WTC11 (cell line): Measurements from ENCODE around the gene PRKAG2. TPM values are rescaled to one million over a fixed set of nuclear protein-coding genes. Genes with fewer than 3 reads are reported as not detected.
A peak's percentile ranks its signal among the peaks of the same experiment; 100 is the strongest.

Source experiments
- ATAC-seq: fragments of 200-7000 bp; cut with Tn5 transposase; 2 replicates; pipeline ENCODE4 v1.10.0; 2021; ENCODE audit warnings: mild to moderate bottlenecking, moderate library complexity
- CTCF ChIA-PET: fragments of 300-600 bp; sonication (Branson Sonifier 250); formaldehyde crosslinking; loops from one replicate; lab custom pipeline; 2021; ENCODE audit warnings: antibody characterized with exemption; lab: Charles Lee
- POLR2A ChIA-PET: fragments of 350-600 bp; sonication (Branson Sonifier 250); formaldehyde crosslinking; loops from one replicate; lab custom pipeline; 2021; ENCODE audit warnings: antibody characterized with exemption; lab: Charles Lee
- DNase-seq: peaks from one replicate; pipeline ENCODE4 v3.0.0; 2021; ENCODE audit warnings: low spot score
- H3K27ac Mint-ChIP-seq: 2 replicates; pipeline ENCODE4 v1.8.0; 2021; ENCODE audit warnings: mixed read lengths
- H3K27me3 Mint-ChIP-seq: 2 replicates; pipeline ENCODE4 v1.8.0; 2021; ENCODE audit warnings: low read depth, mild to moderate bottlenecking, moderate library complexity, mixed read lengths
- H3K36me3 Mint-ChIP-seq: 2 replicates; pipeline ENCODE4 v1.8.0; 2021; ENCODE audit warnings: mixed read lengths
- H3K4me1 Mint-ChIP-seq: 2 replicates; pipeline ENCODE4 v1.8.0; 2022; ENCODE audit warnings: mixed read lengths
- H3K4me3 Mint-ChIP-seq: 2 replicates; pipeline ENCODE4 v1.8.0; 2021; ENCODE audit warnings: mild to moderate bottlenecking, moderate library complexity, mixed read lengths
- H3K9me3 Mint-ChIP-seq: 2 replicates; pipeline ENCODE4 v1.8.0; 2021; ENCODE audit warnings: mixed read lengths
- CBFB ChIP-seq: sonication (generic); formaldehyde crosslinking; IDR thresholded peaks from 2 replicates; pipeline ENCODE4 v1.8.1; 2022; ENCODE audit warnings: mild to moderate bottlenecking, low read depth, missing genetic modification reagents
- E2F4 ChIP-seq: sonication (generic); formaldehyde crosslinking; IDR thresholded peaks from 2 replicates; pipeline ENCODE4 v1.8.1; 2022; ENCODE audit warnings: low read depth, mild to moderate bottlenecking, moderate library complexity, missing genetic modification reagents, borderline replicate concordance
- FOXK1 ChIP-seq: sonication (generic); formaldehyde crosslinking; IDR thresholded peaks from 2 replicates; pipeline ENCODE4 v1.8.0; 2022; ENCODE audit warnings: mild to moderate bottlenecking, moderate library complexity, missing genetic modification reagents
- GTF2I ChIP-seq: fragments of 250-450 bp; sonication (Bioruptor Pico); conservative IDR thresholded peaks from 2 replicates; pipeline ENCODE4 v1.4.0; 2021; ENCODE audit warnings: mild to moderate bottlenecking
- KAT7 ChIP-seq: sonication (generic); formaldehyde crosslinking; IDR thresholded peaks from 2 replicates; pipeline ENCODE4 v1.8.1; 2023; ENCODE audit warnings: missing genetic modification reagents, mild to moderate bottlenecking, borderline replicate concordance
- MXD4 ChIP-seq: fragments of 250-450 bp; sonication (Bioruptor Pico); IDR thresholded peaks from 2 replicates; pipeline ENCODE4 v1.8.0; 2021; ENCODE audit warnings: mild to moderate bottlenecking, moderate library complexity, borderline replicate concordance
- NFATC4 ChIP-seq: fragments of 250-450 bp; sonication (Bioruptor Pico); IDR thresholded peaks from 2 replicates; pipeline ENCODE4 v1.9.0; 2021; ENCODE audit warnings: mild to moderate bottlenecking
- NFE2L1 ChIP-seq: sonication (generic); formaldehyde crosslinking; IDR thresholded peaks from 2 replicates; pipeline ENCODE4 v1.8.1; 2023; ENCODE audit warnings: missing genetic modification reagents
- NR1H2 ChIP-seq: sonication (generic); formaldehyde crosslinking; IDR thresholded peaks from 2 replicates; pipeline ENCODE4 v1.9.0; 2021; ENCODE audit warnings: mild to moderate bottlenecking, moderate library complexity, missing genetic modification reagents
- RORB ChIP-seq: fragments of 250-450 bp; sonication (Bioruptor Pico); IDR thresholded peaks from 2 replicates; pipeline ENCODE4 v1.9.0; 2021; ENCODE audit warnings: mild to moderate bottlenecking
- TEAD1 ChIP-seq: sonication (generic); formaldehyde crosslinking; IDR thresholded peaks from 2 replicates; pipeline ENCODE4 v1.8.0; 2022; ENCODE audit warnings: mild to moderate bottlenecking, missing genetic modification reagents
- ZMAT4 ChIP-seq: fragments of 250-450 bp; sonication (Bioruptor Pico); IDR thresholded peaks from 2 replicates; pipeline ENCODE4 v1.9.0; 2021; ENCODE audit warnings: mild to moderate bottlenecking
- ZNF138 ChIP-seq: sonication (generic); formaldehyde crosslinking; conservative IDR thresholded peaks from 2 replicates; pipeline ENCODE4 v1.8.1; 2022; ENCODE audit warnings: mild to moderate bottlenecking, moderate library complexity, missing genetic modification reagents
- ZNF281 ChIP-seq: sonication (generic); formaldehyde crosslinking; IDR thresholded peaks from 2 replicates; pipeline ENCODE4 v1.8.0; 2023; ENCODE audit warnings: mild to moderate bottlenecking, missing genetic modification reagents
- ZNF396 ChIP-seq: fragments of 250-450 bp; sonication (Bioruptor Pico); IDR thresholded peaks from 2 replicates; pipeline ENCODE4 v1.8.0; 2021; ENCODE audit warnings: mild to moderate bottlenecking, moderate library complexity, borderline replicate concordance
- ZNF423 ChIP-seq: fragments of 250-450 bp; sonication (Bioruptor Pico); IDR thresholded peaks from 2 replicates; pipeline ENCODE4 v2.1.2; 2022; ENCODE audit warnings: mild to moderate bottlenecking, moderate library complexity
- total RNA-seq: library from RNA; stranded (reverse); gene quantifications from 3 replicates; pipeline ENCODE4 v1.2.3, GENCODE V29; 2021
- TF ChIP-seq, protein P1 (sequence below): sonication (generic); formaldehyde crosslinking; conservative IDR thresholded peaks from 2 replicates; pipeline ENCODE4 v1.8.1; 2022; ENCODE audit warnings: mild to moderate bottlenecking, missing genetic modification reagents
- TF ChIP-seq, protein P2 (sequence below): sonication (generic); formaldehyde crosslinking; IDR thresholded peaks from 2 replicates; pipeline ENCODE4 v1.8.0; 2022; ENCODE audit warnings: mild to moderate bottlenecking, missing genetic modification reagents
- TF ChIP-seq, protein P3 (sequence below): sonication (generic); formaldehyde crosslinking; IDR thresholded peaks from 2 replicates; pipeline ENCODE4 v1.8.1; 2023; ENCODE audit warnings: mild to moderate bottlenecking, missing genetic modification reagents, moderate library complexity

Gene PRKAG2
- total RNA-seq, 1 experiment from 2014 or later = 20.3 TPM

DNA sequence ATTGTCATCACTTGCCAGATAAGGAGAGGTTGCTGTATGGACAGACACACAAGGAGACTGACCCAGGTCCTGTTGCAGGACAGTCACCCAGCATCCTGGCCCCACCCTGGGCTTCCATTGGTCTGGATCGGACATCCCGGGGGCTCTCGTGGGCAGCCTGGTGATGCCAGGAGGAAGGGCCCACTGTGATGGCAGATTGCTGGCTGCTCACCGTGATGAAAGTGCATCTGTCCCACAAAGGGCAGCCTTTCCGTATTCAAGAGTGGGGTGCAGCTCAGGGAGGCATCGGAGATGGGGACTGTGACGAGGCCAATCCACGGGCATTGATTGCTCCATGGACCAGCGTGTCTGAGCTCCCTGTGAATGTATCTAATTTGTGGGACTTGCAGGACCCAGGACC lies 41.3 kb downstream of the PRKAG2 start:
- ATAC-seq (no peak), DNase-seq (no peak)
- Mint-ChIP-seq H3K27me3 (no peaks in the 10 kb centered on the region), H3K4me3 (no peak overlapping the region), H3K27ac (no peak overlapping the region; the same call in 1 of the 2 replicates), H3K9me3 (no peaks in the 10 kb centered on the region), H3K36me3 (no peaks in the 10 kb centered on the region), H3K4me1 (peaks cover 25% of the 10 kb centered on the region)
- ChIA-PET CTCF (no interaction called here), POLR2A (no interaction called here)
- no peak for TF ChIP-seq NFE2L1 (CRISPR knock-in tag)

DNA sequence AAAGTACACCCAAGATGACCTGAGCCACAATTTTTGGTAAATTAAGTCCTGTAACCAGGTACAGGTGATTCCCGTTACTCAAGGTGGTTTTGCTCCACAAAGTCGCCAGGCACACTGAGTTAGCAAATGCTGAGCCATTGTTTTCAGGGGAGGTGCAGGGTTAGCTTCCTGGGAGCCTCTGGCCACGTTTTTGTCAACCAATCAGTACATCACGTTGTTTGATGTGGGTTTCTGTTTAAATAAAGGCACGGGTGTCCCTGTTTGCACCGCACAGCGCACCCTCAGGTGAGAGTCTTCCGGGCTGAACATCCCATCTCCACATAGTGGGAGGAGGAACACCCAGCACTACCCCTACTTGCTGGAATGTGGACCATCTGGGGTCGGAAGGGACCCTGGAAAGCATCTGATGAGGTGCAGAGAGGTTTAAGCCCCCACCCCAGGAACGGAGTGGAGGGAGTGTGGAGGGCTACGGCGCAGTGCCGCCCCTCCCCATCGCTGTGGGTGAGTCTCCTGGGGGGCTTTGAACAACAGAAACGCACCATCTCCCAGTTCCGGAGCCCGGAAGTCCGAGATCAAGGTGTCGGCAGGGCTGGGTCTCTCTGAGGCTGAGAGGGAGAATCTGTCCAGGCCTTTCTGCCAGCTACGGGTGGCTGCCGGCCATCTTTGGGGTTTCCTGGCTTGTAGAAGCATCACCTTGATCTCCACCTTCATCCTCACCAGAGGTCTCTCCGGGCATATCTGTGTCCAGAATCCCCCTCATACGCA lies 42.5 kb downstream of the PRKAG2 start:
- CTCF ChIA-PET = no interaction called here
- DNase-seq = no peak
- TF ChIP-seq, protein P1, sequence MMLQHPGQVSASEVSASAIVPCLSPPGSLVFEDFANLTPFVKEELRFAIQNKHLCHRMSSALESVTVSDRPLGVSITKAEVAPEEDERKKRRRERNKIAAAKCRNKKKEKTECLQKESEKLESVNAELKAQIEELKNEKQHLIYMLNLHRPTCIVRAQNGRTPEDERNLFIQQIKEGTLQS (CRISPR knock-in tag) = no peak
- TF ChIP-seq KAT7 (no peak), NR1H2 (CRISPR knock-in tag) (no peak)
- TF ChIP-seq, protein P2, sequence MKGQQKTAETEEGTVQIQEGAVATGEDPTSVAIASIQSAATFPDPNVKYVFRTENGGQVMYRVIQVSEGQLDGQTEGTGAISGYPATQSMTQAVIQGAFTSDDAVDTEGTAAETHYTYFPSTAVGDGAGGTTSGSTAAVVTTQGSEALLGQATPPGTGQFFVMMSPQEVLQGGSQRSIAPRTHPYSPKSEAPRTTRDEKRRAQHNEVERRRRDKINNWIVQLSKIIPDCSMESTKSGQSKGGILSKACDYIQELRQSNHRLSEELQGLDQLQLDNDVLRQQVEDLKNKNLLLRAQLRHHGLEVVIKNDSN (CRISPR knock-in tag) = no peak

GRCh38 chr7:151833691-151834090 lies 43.2 kb downstream of the PRKAG2 start:
- DNase-seq = no peak
- no peak for ATAC-seq
- H3K27ac Mint-ChIP-seq = no peak overlapping the region
- POLR2A ChIA-PET = no interaction called here
- H3K36me3 Mint-ChIP-seq = no peaks in the 10 kb centered on the region
- H3K27me3 Mint-ChIP-seq = no peaks in the 10 kb centered on the region
- no peaks in the 10 kb centered on the region for H3K9me3 Mint-ChIP-seq
- no peak overlapping the region for H3K4me3 Mint-ChIP-seq
- no peak for TF ChIP-seq TEAD1 (CRISPR knock-in tag)
- TF ChIP-seq ZNF423 (CRISPR knock-in tag) = no peak
- TF ChIP-seq, all 79 proteins: peak for 0
- CTCF ChIA-PET = no interaction called here
- peaks cover 22% of the 10 kb centered on the region for H3K4me1 Mint-ChIP-seq

More for the DNA sequence above, 42.5 kb downstream of the PRKAG2 start:
- ATAC-seq = no peak
- H3K4me1 Mint-ChIP-seq = peaks cover 24% of the 10 kb centered on the region
- no peaks in the 10 kb centered on the region for H3K27me3 Mint-ChIP-seq
- no peak overlapping the region for H3K27ac Mint-ChIP-seq
- no peaks in the 10 kb centered on the region for H3K36me3 Mint-ChIP-seq
- no peak overlapping the region for H3K4me3 Mint-ChIP-seq
- POLR2A ChIA-PET = no interaction called here
- H3K9me3 Mint-ChIP-seq = no peaks in the 10 kb centered on the region

DNA sequence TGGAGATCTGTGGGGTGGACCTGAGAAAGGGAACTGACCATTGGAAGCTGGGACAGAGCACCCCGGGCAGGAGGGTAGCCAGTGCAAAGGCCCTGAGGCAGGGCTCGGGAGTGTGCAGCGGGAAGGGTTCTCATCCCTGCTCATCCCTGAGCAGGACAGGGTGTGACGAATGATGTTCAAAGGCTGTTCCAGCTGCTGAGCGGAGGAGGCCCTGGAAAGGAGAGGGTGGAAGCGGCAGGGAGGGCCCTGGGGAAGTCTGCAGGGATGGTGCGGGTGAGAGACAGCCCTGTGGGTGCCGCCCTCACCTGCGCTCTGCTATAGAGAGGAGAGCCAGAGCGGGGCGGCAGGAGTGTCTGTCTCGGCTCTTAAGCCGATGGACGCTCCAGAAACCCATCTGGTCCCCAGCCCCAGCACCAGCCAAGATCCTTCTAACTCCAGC lies 43.7 kb downstream of the PRKAG2 start:
- Mint-ChIP-seq H3K9me3 (no peaks in the 10 kb centered on the region), H3K36me3 (no peaks in the 10 kb centered on the region), H3K4me1 (peaks cover 21% of the 10 kb centered on the region), H3K27me3 (no peaks in the 10 kb centered on the region)
- no peak for DNase-seq
- POLR2A ChIA-PET = no interaction called here
- peak; percentile 42; the same call in 1 of the 2 replicates for TF ChIP-seq GTF2I (CRISPR knock-in tag)
- TF ChIP-seq, protein P3, sequence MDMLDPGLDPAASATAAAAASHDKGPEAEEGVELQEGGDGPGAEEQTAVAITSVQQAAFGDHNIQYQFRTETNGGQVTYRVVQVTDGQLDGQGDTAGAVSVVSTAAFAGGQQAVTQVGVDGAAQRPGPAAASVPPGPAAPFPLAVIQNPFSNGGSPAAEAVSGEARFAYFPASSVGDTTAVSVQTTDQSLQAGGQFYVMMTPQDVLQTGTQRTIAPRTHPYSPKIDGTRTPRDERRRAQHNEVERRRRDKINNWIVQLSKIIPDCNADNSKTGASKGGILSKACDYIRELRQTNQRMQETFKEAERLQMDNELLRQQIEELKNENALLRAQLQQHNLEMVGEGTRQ = no peak
- TF ChIP-seq, all 79 proteins: peak for 1
- H3K27ac Mint-ChIP-seq = no peak overlapping the region
- no peak for ATAC-seq
- CTCF ChIA-PET = no interaction called here
- H3K4me3 Mint-ChIP-seq = no peak overlapping the region

DNA sequence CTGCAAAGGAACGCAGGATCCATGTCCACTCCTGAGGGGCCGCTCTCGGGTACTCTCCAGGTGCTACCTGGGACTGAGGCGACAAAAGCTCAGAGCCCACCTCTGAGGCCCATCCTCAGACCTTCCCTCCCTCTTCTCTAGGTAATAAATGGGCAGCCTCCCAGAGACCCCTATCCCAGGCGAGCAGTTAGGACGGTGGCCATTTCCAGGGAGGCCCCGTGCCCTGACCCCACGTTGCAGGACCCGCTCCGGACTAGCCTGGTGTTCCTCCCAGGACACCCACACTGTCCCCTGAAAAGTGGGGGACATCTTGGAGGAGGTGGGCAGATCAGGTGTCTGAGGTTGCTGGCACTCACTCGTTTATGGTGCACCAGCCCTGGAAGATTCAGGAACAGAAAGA lies 44.3 kb downstream of the PRKAG2 start:
- POLR2A ChIA-PET = no interaction called here
- DNase-seq (no peak), ATAC-seq (no peak)
- CTCF ChIA-PET = no interaction called here
- Mint-ChIP-seq H3K27ac (no peak overlapping the region), H3K27me3 (no peaks in the 10 kb centered on the region), H3K4me1 (peaks cover 15% of the 10 kb centered on the region), H3K9me3 (no peaks in the 10 kb centered on the region), H3K4me3 (no peak overlapping the region), H3K36me3 (no peaks in the 10 kb centered on the region)
- no peak for TF ChIP-seq RORB (CRISPR knock-in tag)
- TF ChIP-seq CBFB (CRISPR knock-in tag) = no peak
- no peak for TF ChIP-seq ZNF396
- no peak for TF ChIP-seq ZMAT4 (CRISPR knock-in tag)
- TF ChIP-seq FOXK1 (CRISPR knock-in tag) = no peak
- TF ChIP-seq E2F4 = no peak
- no peak for TF ChIP-seq MXD4
- no peak for TF ChIP-seq ZNF138 (CRISPR knock-in tag)
- no peak for TF ChIP-seq NFATC4 (CRISPR knock-in tag)
- no peak for TF ChIP-seq ZNF281 (CRISPR knock-in tag)
